Measurements from ENCODE around the gene NFKB1. TPM values are rescaled to one million over a fixed set of nuclear protein-coding genes. Genes with fewer than 3 reads are reported as not detected.

The NFKB1 gene
- total RNA-seq, 1 donor from 2014 or later: 13.0 TPM

GRCh38 chr4:102624505-102624904 lies 123.3 kb downstream of the NFKB1 start:
- no peak for DNase-seq (ENCODE audit: low spot score)

GRCh38 chr4:102625232-102625930 lies 124.2 kb downstream of the NFKB1 start:
- peak; percentile 17 for DNase-seq (ENCODE audit: low spot score)

GRCh38 chr4:102627831-102628523 lies 126.8 kb downstream of the NFKB1 start:
- no peak for DNase-seq (ENCODE audit: low spot score)

GRCh38 chr4:102629673-102630072 lies 128.5 kb downstream of the NFKB1 start:
- DNase-seq (ENCODE audit: low spot score): no peak

GRCh38 chr4:102631616-102632015 lies 130.5 kb downstream of the NFKB1 start:
- DNase-seq (ENCODE audit: low spot score): no peak

- peak; percentile 25 for DNase-seq (ENCODE audit: low spot score)
These were observed 131.3 kb downstream of the NFKB1 start for GRCh38 chr4:102632241-102633065.

GRCh38 chr4:102633100-102633499 lies 131.9 kb downstream of the NFKB1 start:
- DNase-seq (ENCODE audit: low spot score): no peak

GRCh38 chr4:102637391-102637790 lies 136.2 kb downstream of the NFKB1 start:
- DNase-seq (ENCODE audit: low spot score): no peak

- DNase-seq (ENCODE audit: low spot score): no peak
These were observed 137.5 kb downstream of the NFKB1 start for GRCh38 chr4:102638621-102639020.

GRCh38 chr4:102639598-102639997 lies 138.4 kb downstream of the NFKB1 start:
- no peak for DNase-seq (ENCODE audit: low spot score)

- no peak for DNase-seq (ENCODE audit: low spot score)
These were observed 139.5 kb downstream of the NFKB1 start for GRCh38 chr4:102640669-102641068.

GRCh38 chr4:102641793-102642192 lies 140.6 kb downstream of the NFKB1 start:
- DNase-seq (ENCODE audit: low spot score): no peak

GRCh38 chr4:102642631-102643298 lies 141.6 kb downstream of the NFKB1 start:
- DNase-seq (ENCODE audit: low spot score): no peak

- DNase-seq (ENCODE audit: low spot score): no peak
These were observed 146.0 kb downstream of the NFKB1 start for GRCh38 chr4:102647117-102647516.

GRCh38 chr4:102657206-102657605 lies 156.0 kb downstream of the NFKB1 start:
- DNase-seq (ENCODE audit: low spot score): no peak

- no peak for DNase-seq (ENCODE audit: low spot score)
These were observed 161.9 kb downstream of the NFKB1 start for GRCh38 chr4:102663073-102663472.

GRCh38 chr4:102665527-102665926 lies 164.4 kb downstream of the NFKB1 start:
- DNase-seq (ENCODE audit: low spot score): peak; percentile 24

Other genes starting within 250 kb of the NFKB1 start
- gene SLC39A8, start 155.9 kb upstream of the NFKB1 start, total RNA-seq (ENCODE audit: insufficient read depth, low replicate concordance): 2.6 TPM

Data from umbilical cord (tissue), 2 donors.